Testis (tissue), 3 donors: ENCODE data around the gene HPD. TPM values are rescaled to one million over a fixed set of nuclear protein-coding genes. Genes with fewer than 3 reads are reported as not detected.

Experiments
- DNase-seq: peaks from one replicate; pipeline ENCODE4 v3.0.0-alpha.2; 2019
- H3K27ac ChIP-seq, 2 donors: fragments of 200-600 bp; sonication (generic); one replicate each; pipeline ENCODE4 v1.5.1; 2019
- H3K27me3 ChIP-seq: fragments of 200-600 bp; sonication (generic); one replicate; pipeline ENCODE4 v1.5.1; 2019
- H3K36me3 ChIP-seq: fragments of 200-600 bp; sonication (generic); one replicate; pipeline ENCODE4 v1.5.1; 2017; ENCODE audit warnings: low read depth; ENCODE audit errors: missing control alignments
- H3K4me1 ChIP-seq: fragments of 200-600 bp; sonication (generic); one replicate; pipeline ENCODE4 v1.5.1; 2019
- H3K4me3 ChIP-seq, 2 donors: fragments of 200-600 bp; sonication (generic); one replicate each; pipeline ENCODE4 v1.5.1; 2017 to 2019
- H3K9me3 ChIP-seq: fragments of 200-600 bp; sonication (generic); one replicate; pipeline ENCODE4 v1.5.1; 2017
- CTCF ChIP-seq, 3 experiments: fragments of 450-650 bp in 2 of 3; fragments of 200-600 bp in 1 of 3; sonication (generic) in 1 of 3; IDR thresholded peaks; one replicate each; pipeline ENCODE4 v1.5.1; 2016 to 2019; ENCODE audit warnings: antibody characterized with exemption in 3 of 3, mild to moderate bottlenecking in 2 of 3, moderate library complexity in 1 of 3
- POLR2A ChIP-seq: fragments of 450-650 bp; IDR thresholded peaks from one replicate; pipeline ENCODE4 v1.6.1; 2017; ENCODE audit warnings: antibody characterized with exemption, mild to moderate bottlenecking, moderate library complexity
- WGBS, 2 donors: methylation state at CpG; one replicate each; pipeline ENCODE4 v1.1.5; 2018; 5-methylcytosine and 5-hydroxymethylcytosine counted together
- intact Hi-C: fragments of 100-400 bp; cut with DNase I; formaldehyde crosslinking; loops from one replicate; pipeline ENCODE4 v1.15.1; 2023; ENCODE audit warnings: low total_unique reads
- polyA plus RNA-seq: library from polyadenylated mRNA; stranded (reverse); fragments of 350-450 nt; fragmentation: Illumina TruSeq; extraction: RNeasy Lipid Tissue Mini Kit (QIAGEN cat#74804); gene quantifications from one replicate; pipeline ENCODE4 v1.2.3, GENCODE V29; 2014; ENCODE audit warnings: low read depth, low replicate concordance; ENCODE audit not compliant: insufficient read depth
- total RNA-seq, 2 donors: library from RNA; depleted of rRNA; stranded (reverse); fragments of >200 nt; gene quantifications; one replicate each; pipeline ENCODE4 v1.2.3, GENCODE V29; 2016

Gene HPD
- total and polyA plus RNA-seq, 3 donors from 2014 or later, result 5.9 to 11.6 (median 10.6) TPM

GRCh38 chr12:121800694-121801594 lies 57.7 kb downstream of the HPD start:
- Histone ChIP-seq H3K4me3 (peak overlapping the region; percentile 87 to 90), H3K9me3 (no peaks in the 10 kb centered on the region), H3K4me1 (peaks cover 57% of the 10 kb centered on the region), H3K27ac (peak overlapping the region; percentile 99), H3K36me3 (no peaks in the 10 kb centered on the region), H3K27me3 (no peaks in the 10 kb centered on the region)
- 2% methylated on average over 34 to 73 of the region's 86 CpGs for WGBS, 2 donors
- intact Hi-C loops, result no loop called here
- peak; percentile 76 for DNase-seq
- TF ChIP-seq POLR2A (no peak), CTCF (IDR thresholded peaks at IDR 0.05) (no peak)

GRCh38 chr12:121799842-121800693 lies 58.6 kb downstream of the HPD start:
- intact Hi-C loops, result no loop called here
- no peaks in the 10 kb centered on the region for H3K27me3 ChIP-seq
- no peak for TF ChIP-seq CTCF (IDR thresholded peaks at IDR 0.05)
- TF ChIP-seq POLR2A, result no peak
- peak; percentile 88 for DNase-seq
- peaks cover 62% of the 10 kb centered on the region for H3K4me1 ChIP-seq
- H3K36me3 ChIP-seq, result no peaks in the 10 kb centered on the region
- H3K9me3 ChIP-seq, result no peaks in the 10 kb centered on the region
- H3K27ac ChIP-seq, result peak overlapping the region; percentile 99
- 0% methylated on average over 1 to 74 of the region's 84 CpGs for whole genome bisulfite sequencing, 2 donors
- peak overlapping the region; percentile 79 to 87 for H3K4me3 ChIP-seq

- Histone ChIP-seq H3K9me3 (no peaks in the 10 kb centered on the region), H3K4me3 (peak overlapping the region; percentile 79 to 87), H3K27me3 (no peaks in the 10 kb centered on the region), H3K4me1 (peaks cover 70% of the 10 kb centered on the region), H3K27ac (peak overlapping the region; percentile 99), H3K36me3 (no peaks in the 10 kb centered on the region)
- peak; percentile 83 for DNase-seq
- intact Hi-C loops, result no loop called here
- TF ChIP-seq CTCF (IDR thresholded peaks at IDR 0.05) (no peak), POLR2A (no peak)
- 15 to 28% methylated on average over 16 to 23 of the region's 30 CpGs for WGBS, 2 donors
Measured at GRCh38 chr12:121799156-121799841, 59.4 kb downstream of the HPD start.

- DNase-seq, result no peak
- intact Hi-C loops, result no loop called here
- Histone ChIP-seq H3K4me3 (no peak overlapping the region), H3K27me3 (no peaks in the 10 kb centered on the region), H3K9me3 (no peaks in the 10 kb centered on the region), H3K27ac (peak overlapping the region; percentile 99), H3K4me1 (peaks cover 70% of the 10 kb centered on the region), H3K36me3 (no peaks in the 10 kb centered on the region)
- TF ChIP-seq POLR2A, result no peak
- no peak for TF ChIP-seq CTCF (IDR thresholded peaks at IDR 0.05)
- 46 to 61% methylated on average over 9 to 10 of the region's 10 CpGs for WGBS, 2 donors
Measured at GRCh38 chr12:121798787-121799155, 59.9 kb downstream of the HPD start.
